Measurements from ENCODE around the gene EVA1A. TPM values are rescaled to one million over a fixed set of nuclear protein-coding genes. Genes with fewer than 3 reads are reported as not detected.

EVA1A gene
- total and polyA plus RNA-seq, 2 of the 8 experiments (the other 6 are each of a cell fraction or from before 2014, with no cell fraction given), result 2.4 to 4.3 TPM

- Histone ChIP-seq H2AFZ (ENCODE audit: low read length) (no peak overlapping the region), H4K8ac (ENCODE audit: extremely low read depth, insufficient read depth, low read length) (no peak overlapping the region), H2AK5ac (ENCODE audit: low read depth, low read length) (no peak overlapping the region), H3K4me3 (ENCODE audit: extremely low read depth in 1 of 4, insufficient read depth in 2 of 4, low read depth in 3 of 4, low read length in 4 of 4) (no peak overlapping the region), H2BK120ac (replicated peaks; ENCODE audit: low read depth, low read length) (no peak overlapping the region), H2BK5ac (ENCODE audit: low read depth, low read length) (no peak overlapping the region), H3K14ac (ENCODE audit: insufficient read length) (no peak overlapping the region), H3K4ac (replicated peaks; ENCODE audit: insufficient read length, low read depth, low read length) (no peak overlapping the region), H2BK12ac (ENCODE audit: low read depth, low read length) (no peak overlapping the region), H2BK20ac (ENCODE audit: low read length) (no peak overlapping the region), H3K9ac (replicated peaks in 1 of 4; ENCODE audit: extremely low read depth in 1 of 4, low read depth in 3 of 4, low read length in 3 of 4) (no peak overlapping the region), H4K91ac (replicated peaks; ENCODE audit: insufficient read length, low read length) (no peak overlapping the region), H3K23me2 (ENCODE audit: low read depth, low read length) (no peaks in the 10 kb centered on the region), H3K4me2 (ENCODE audit: insufficient read depth in 1 of 2, low read depth in 2 of 2, low read length in 2 of 2) (no peak overlapping the region), H3K9me3 (ENCODE audit: insufficient read depth in 2 of 2, low read depth in 1 of 2, low read length in 1 of 2) (peaks cover 5 to 13% of the 10 kb centered on the region in 2 experiments; a peak in 3 of 4 replicates), H4K20me1 (replicated peaks in 1 of 2; ENCODE audit: control insufficient read depth in 1 of 2, insufficient read depth in 2 of 2, low read length in 2 of 2) (no peaks in the 10 kb centered on the region), H2BK15ac (ENCODE audit: low read length) (no peak overlapping the region), H3K36me3 (ENCODE audit: control insufficient read depth in 2 of 4, insufficient read depth in 4 of 4, low read length in 3 of 4) (no peaks in the 10 kb centered on the region; a peak in 1 of 8 replicates), H3K79me2 (ENCODE audit: control insufficient read depth in 1 of 2, insufficient read depth in 2 of 2, low read length in 2 of 2) (no peaks in the 10 kb centered on the region), H3K27ac (ENCODE audit: low read depth, low read length) (no peak overlapping the region), H3K18ac (ENCODE audit: extremely low read depth, low read length) (no peak overlapping the region), H3K27me3 (replicated peaks in 1 of 4; ENCODE audit: control insufficient read depth in 3 of 4, extremely low read depth in 1 of 4, insufficient read depth in 3 of 4, low read length in 3 of 4) (no peaks in the 10 kb centered on the region), H3K4me1 (replicated peaks in 1 of 4; ENCODE audit: control insufficient read depth in 3 of 4, insufficient read depth in 4 of 4, low read length in 3 of 4) (no peaks in the 10 kb centered on the region), H3K79me1 (ENCODE audit: low read depth, low read length) (no peaks in the 10 kb centered on the region), H4K5ac (ENCODE audit: insufficient read length, low read depth, low read length) (no peak overlapping the region), H3K56ac (replicated peaks; ENCODE audit: insufficient read length, low read depth, low read length) (no peak overlapping the region), H3K23ac (ENCODE audit: insufficient read length) (no peak overlapping the region)
- DNase-seq (ENCODE audit: low read depth in 1 of 2, low spot score in 2 of 2) (no peak), FAIRE-seq (no peak)
- POLR2A ChIA-PET (ENCODE audit: partially characterized antibody), result no interaction called here
- 88% methylated on average over 1 of the region's 1 CpG; no CpG with 5 or more reads in 1 of the 2 experiments for WGBS, 2 experiments (ENCODE audit: extremely low coverage in 1 of 2, insufficient coverage in 1 of 2, insufficient read length in 1 of 2, insufficient replicate concordance in 2 of 2, low coverage in 1 of 2, low lambda C conversion rate in 2 of 2, missing lambda C conversion rate in 1 of 2)
- CTCF ChIA-PET (ENCODE audit: partially characterized antibody), result no interaction called here
- no peak for TF ChIP-seq EZH2 (IDR thresholded peaks at IDR 0.05; ENCODE audit: low read depth, low read length, severe bottlenecking)
- TF ChIP-seq CHD1 (IDR thresholded peaks at IDR 0.05; ENCODE audit: low read depth, low read length), result no peak
- no peak for TF ChIP-seq GABPA (IDR thresholded peaks at IDR 0.05; ENCODE audit: borderline replicate concordance, insufficient read depth, low read length)
- no peak for TF ChIP-seq TAF7 (optimal IDR thresholded peaks at IDR 0.05; ENCODE audit: borderline replicate concordance, low read depth, low read length)
- TF ChIP-seq SAP30 (IDR thresholded peaks at IDR 0.05; ENCODE audit: insufficient read depth, insufficient replicate concordance, low read length), result no peak
- no peak for TF ChIP-seq SIRT6 (IDR thresholded peaks at IDR 0.05; ENCODE audit: low read length)
- TF ChIP-seq SRF (IDR thresholded peaks at IDR 0.05; ENCODE audit: low read depth, low read length), result no peak
- TF ChIP-seq SP4 (IDR thresholded peaks at IDR 0.05; ENCODE audit: low read length), result no peak
- TF ChIP-seq EGR1 (IDR thresholded peaks at IDR 0.05; ENCODE audit: borderline replicate concordance, low read depth, low read length), result no peak
- TF ChIP-seq KDM4A (IDR thresholded peaks at IDR 0.05; ENCODE audit: low read depth, low read length, severe bottlenecking), result no peak
- no peak for TF ChIP-seq ATF3 (IDR thresholded peaks at IDR 0.05; ENCODE audit: insufficient read depth, low read depth, low read length)
- TF ChIP-seq RNF2 (IDR thresholded peaks at IDR 0.05; ENCODE audit: borderline replicate concordance, low read depth, low read length, missing control alignments, poor library complexity, severe bottlenecking), result no peak
These were observed 54.5 kb downstream of the EVA1A start for GRCh38 chr2:75506101-75506697.

Data from H1 (cell line).